Esophagus (tissue), 2 donors: ENCODE measurements around the gene ZNF827. TPM values are rescaled to one million over a fixed set of nuclear protein-coding genes. Genes with fewer than 3 reads are reported as not detected.

Experiments
- polyA plus RNA-seq, 2 donors: library from polyadenylated mRNA; stranded (reverse); fragments of 200-250 nt; gene quantifications; one replicate each; pipeline ENCODE4 v1.2.3, GENCODE V29; 2013
- donor health status: healthy with polysubstance abuse.
- donor health status: Bipolar disorder and iron deficiency.

Gene ZNF827
- polyA plus RNA-seq, 2 donors = 1.6 to 2.0 TPM

Other genes with a start within 250 kb of the ZNF827 start
- 10 to 100 TPM; 11.6 to 35.4 TPM for gene LSM6, start 236.9 kb upstream of the ZNF827 start, polyA plus RNA-seq